K562 (cell line): ENCODE data around the gene PRRT2. TPM values are rescaled to one million over a fixed set of nuclear protein-coding genes. Genes with fewer than 3 reads are reported as not detected.
"Not testable (repeated sequence)": the region's sequence is repeated elsewhere in the genome, so short reads cannot be mapped to it uniquely, and the experiment has no call there.

Experiments
- ATAC-seq: fragments of 200-7000 bp; cut with Tn5 transposase; 3 replicates; pipeline ENCODE4 v1.9.1; 2020; ENCODE audit warnings: moderate library complexity
- BruUV-seq: library from RNA; stranded (reverse); fragments of 400-500 nt; replicated peaks from 2 replicates; lab custom pipeline; 2021; lab: Mats Ljungman, UMichigan
- CTCF ChIA-PET: fragments of 300-600 bp; formaldehyde crosslinking; extraction: SDS; loops from one replicate; lab custom pipeline; 2021; ENCODE audit warnings: low intra/inter-chr PET ratio; lab: Yijun Ruan, JAX
- POLR2A ChIA-PET: fragments of 300-600, 350-650 bp; sonication (Branson Sonifier 250); formaldehyde crosslinking; extraction: SDS; loops from one replicate; lab custom pipeline; 2021; ENCODE audit warnings: antibody characterized with exemption, inconsistent platforms; lab: Yijun Ruan, JAX
- DNase-seq, 4 experiments: peaks; one replicate each; pipeline versions ENCODE4 v3.0.0 to v3.0.0-alpha.2; 2011 to 2018; ENCODE audit warnings: low spot score in 3 of 4, mixed read lengths in 3 of 4; ENCODE audit errors: extremely low read depth in 1 of 4
- FAIRE-seq: peaks from 2 replicates; lab custom pipeline; 2011; peaks lifted over from hg19 to GRCh38; lab: Jason Lieb, UNC
- H2AFZ ChIP-seq: 2 replicates; pipeline ENCODE4 v1.6.0; 2011; ENCODE audit warnings: low read depth, low read length, control low read depth, inconsistent platforms
- H3K27ac ChIP-seq: fragments of 200-600 bp; 3 replicates; pipeline ENCODE4 v1.8.0; 2011; ENCODE audit warnings: low read depth, mild to moderate bottlenecking, control low read depth, inconsistent platforms, low read length, moderate library complexity, mixed read lengths; ENCODE audit errors: extremely low read depth
- H3K27me3 ChIP-seq, 2 experiments: fragments of 300-600 bp in 1 of 2; 2 replicates in 1 of 2; 3 replicates in 1 of 2; pipeline versions ENCODE4 v1.6.0 to v1.8.0; 2011; ENCODE audit warnings: inconsistent platforms in 2 of 2, low read length in 2 of 2, mild to moderate bottlenecking in 1 of 2, mixed read lengths in 1 of 2, moderate library complexity in 1 of 2; ENCODE audit not compliant: control insufficient read depth in 2 of 2, insufficient read depth in 2 of 2
- H3K36me3 ChIP-seq: fragments of 300-600 bp; 3 replicates; pipeline ENCODE4 v1.8.0; 2011; ENCODE audit warnings: mild to moderate bottlenecking, low read length, inconsistent platforms; ENCODE audit not compliant: control insufficient read depth, insufficient read depth
- H3K4me1 ChIP-seq, 2 experiments: fragments of 200-600 bp in 1 of 2; replicated peaks in 1 of 2; 2 replicates in 1 of 2; 3 replicates in 1 of 2; pipeline versions ENCODE4 v1.5.1 to v1.8.0; 2011; ENCODE audit warnings: inconsistent platforms in 2 of 2, low read length in 2 of 2, mild to moderate bottlenecking in 1 of 2, mixed read lengths in 1 of 2, moderate library complexity in 1 of 2; ENCODE audit not compliant: control insufficient read depth in 2 of 2, insufficient read depth in 2 of 2
- H3K4me2 ChIP-seq: 2 replicates; pipeline ENCODE4 v1.6.1; 2011; ENCODE audit warnings: low read length, control low read depth, inconsistent platforms, mixed read lengths; ENCODE audit not compliant: insufficient read depth
- H3K4me3 ChIP-seq: fragments of 200-600 bp; sonication (generic), shearing (Covaris generic); 2 replicates; pipeline ENCODE4 v1.5.1; 2016; ENCODE audit warnings: control low read depth, inconsistent platforms
- H3K79me2 ChIP-seq: fragments of 200-600 bp; 3 replicates; pipeline ENCODE4 v1.8.0; 2011; ENCODE audit warnings: low read length, inconsistent platforms; ENCODE audit not compliant: control insufficient read depth, insufficient read depth
- H3K9ac ChIP-seq, 2 experiments: 2 replicates each; pipeline versions ENCODE4 v1.6.0 to v1.6.1; 2011; ENCODE audit warnings: low read depth in 2 of 2, low read length in 2 of 2, control low read depth in 1 of 2, inconsistent platforms in 1 of 2, mild to moderate bottlenecking in 1 of 2, mixed read lengths in 1 of 2; ENCODE audit not compliant: insufficient read depth in 1 of 2
- H3K9me1 ChIP-seq: one replicate; pipeline ENCODE4 v1.6.0; 2011; ENCODE audit warnings: inconsistent platforms, mild to moderate bottlenecking, low read length, moderate library complexity; ENCODE audit not compliant: control insufficient read depth, insufficient read depth
- H3K9me3 ChIP-seq: replicated peaks from 2 replicates; pipeline ENCODE4 v1.5.1; 2011; ENCODE audit warnings: low read depth, low read length, inconsistent platforms; ENCODE audit not compliant: control insufficient read depth, insufficient read depth
- H4K20me1 ChIP-seq: replicated peaks from 2 replicates; pipeline ENCODE4 v1.6.1; 2011; ENCODE audit warnings: low read length, inconsistent platforms, mixed read lengths; ENCODE audit not compliant: control insufficient read depth, insufficient read depth
- BCL6 ChIP-seq: fragments of 250-450 bp; sonication (Bioruptor Pico); IDR thresholded peaks from 2 replicates; pipeline ENCODE4 v1.4.0; 2020
- CBFA2T3 ChIP-seq: fragments of 450-650 bp; IDR thresholded peaks from 2 replicates; pipeline ENCODE4 v1.6.1; 2017
- DDX20 ChIP-seq: fragments of 450-650 bp; IDR thresholded peaks from 2 replicates; pipeline ENCODE4 v1.6.1; 2016; ENCODE audit warnings: missing genetic modification characterization, low read depth, mild to moderate bottlenecking, missing compliant biosample characterization, moderate library complexity
- ELF4 ChIP-seq: fragments of 450-650 bp; formaldehyde crosslinking; IDR thresholded peaks from 2 replicates; pipeline ENCODE4 v1.4.0; 2022; ENCODE audit warnings: missing genetic modification characterization
- GTF2A2 ChIP-seq: IDR thresholded peaks from 2 replicates; pipeline ENCODE4 v1.6.1; 2016; ENCODE audit warnings: mild to moderate bottlenecking, missing genetic modification characterization, missing compliant biosample characterization
- OTX1 ChIP-seq: fragments of 450-650 bp; formaldehyde crosslinking; IDR thresholded peaks from 2 replicates; pipeline ENCODE4 v1.4.0; 2022; ENCODE audit warnings: mild to moderate bottlenecking
- PHF21A ChIP-seq: fragments of 450-650 bp; IDR thresholded peaks from 2 replicates; pipeline ENCODE4 v1.6.1; 2017; ENCODE audit warnings: low read depth, borderline replicate concordance
- PTRF ChIP-seq: fragments of 450-650 bp; IDR thresholded peaks from 2 replicates; pipeline ENCODE4 v1.6.1; 2016; ENCODE audit warnings: mild to moderate bottlenecking, missing genetic modification characterization, missing compliant biosample characterization
- PYGO2 ChIP-seq: fragments of 450-650 bp; IDR thresholded peaks from 2 replicates; pipeline ENCODE4 v1.6.1; 2016; ENCODE audit warnings: mild to moderate bottlenecking, missing genetic modification characterization, moderate library complexity, missing compliant biosample characterization
- SMARCA4 ChIP-seq: fragments of 450-650 bp; IDR thresholded peaks from 2 replicates; pipeline ENCODE4 v1.6.1; 2016
- SOX6 ChIP-seq: fragments of 450-650 bp; IDR thresholded peaks from 2 replicates; pipeline ENCODE4 v1.6.1; 2014; ENCODE audit warnings: mild to moderate bottlenecking
- STAT5B ChIP-seq: fragments of 250-450 bp; sonication (Bioruptor Pico); IDR thresholded peaks from 2 replicates; pipeline ENCODE4 v1.8.0; 2021; ENCODE audit warnings: mild to moderate bottlenecking, inconsistent platforms
- TCFL5 ChIP-seq: fragments of 250-450 bp; sonication (Bioruptor Pico); conservative IDR thresholded peaks from 2 replicates; pipeline ENCODE4 v1.6.1; 2021; ENCODE audit warnings: mild to moderate bottlenecking, moderate library complexity, matching md5 sums
- ZNF3 ChIP-seq: fragments of 250-450 bp; sonication (Bioruptor Pico); IDR thresholded peaks from 2 replicates; pipeline ENCODE4 v1.5.0; 2021; ENCODE audit warnings: mild to moderate bottlenecking, moderate library complexity
- ZNF324 ChIP-seq: fragments of 250-450 bp; sonication (Bioruptor Pico); IDR thresholded peaks from 2 replicates; pipeline ENCODE4 v1.4.0; 2020; ENCODE audit warnings: mild to moderate bottlenecking
- ZNF584 ChIP-seq: fragments of 200-800 bp; sonication (Bioruptor generic); IDR thresholded peaks from 2 replicates; pipeline ENCODE4 v1.6.1; 2016; ENCODE audit warnings: low read depth, mild to moderate bottlenecking, missing genetic modification characterization, missing compliant biosample characterization
- ZNF668 ChIP-seq: fragments of 250-450 bp; sonication (Bioruptor Pico); IDR thresholded peaks from 2 replicates; pipeline ENCODE4 v1.8.0; 2022; ENCODE audit warnings: mild to moderate bottlenecking, inconsistent platforms
- ZNF766 ChIP-seq: fragments of 200-800 bp; sonication (Bioruptor generic); conservative IDR thresholded peaks from 2 replicates; pipeline ENCODE4 v1.6.1; 2016; ENCODE audit warnings: missing genetic modification characterization, missing compliant biosample characterization
- WGBS: fragments of 100-300 bp; shearing (Covaris generic); methylation state at CpG from one replicate; pipeline ENCODE4 v1.1.6; 2016; ENCODE audit warnings: low coverage, mixed read lengths; ENCODE audit not compliant: insufficient coverage; ENCODE audit errors: missing lambda C conversion rate; 5-methylcytosine and 5-hydroxymethylcytosine counted together
- in situ Hi-C: fragments of 300-500 bp; cut with MboI; formaldehyde crosslinking; loops from 4 replicates; pipeline ENCODE4 v1.15.0; 2018; ENCODE audit warnings: inconsistent platforms, mixed read lengths
- intact Hi-C: fragments of 100-400 bp; cut with micrococcal nuclease; formaldehyde crosslinking; loops from 2 replicates; pipeline ENCODE4 v1.14.2; 2022
- polyA plus RNA-seq, 8 experiments: library from polyadenylated mRNA; depleted of rRNA in 4 of 8; stranded (reverse) in 5 of 8; unstranded in 3 of 8; fragments of >200 nt; fragmentation: Nextera tagmentation in 2 of 8; fragmentation: Illumina TruSeq in 1 of 8; extraction: Ambion mirVana in 2 of 8; extraction: Trizol in 1 of 8; gene quantifications; 2 replicates each; pipeline versions ENCODE4 v1.2.1 to v1.2.3, GENCODE V29; 2011 to 2014; ENCODE audit warnings: inconsistent platforms in 1 of 8, missing spikeins in 1 of 8
- total RNA-seq, 7 experiments: library from RNA; depleted of rRNA in 6 of 7; stranded (reverse); fragments of >200 nt in 6 of 7; fragmentation: Illumina TruSeq in 2 of 7; extraction: Trizol in 2 of 7; gene quantifications; 2 replicates each; pipeline versions ENCODE4 v1.2.1 to v1.2.3, GENCODE V29; 2011 to 2021; ENCODE audit warnings: low replicate concordance in 1 of 7
- TF ChIP-seq, protein P1 (sequence below): fragments of 200-800 bp; sonication (Bioruptor generic); IDR thresholded peaks from 2 replicates; pipeline ENCODE4 v1.6.1; 2016; ENCODE audit warnings: missing genetic modification characterization, missing compliant biosample characterization

The PRRT2 gene
- total and polyA plus RNA-seq, 9 of the 15 experiments (the other 6 are each of a cell fraction or from before 2014, with no cell fraction given) = 0.11 to 1.0 (median 0.42) TPM; not detected in 2

DNA sequence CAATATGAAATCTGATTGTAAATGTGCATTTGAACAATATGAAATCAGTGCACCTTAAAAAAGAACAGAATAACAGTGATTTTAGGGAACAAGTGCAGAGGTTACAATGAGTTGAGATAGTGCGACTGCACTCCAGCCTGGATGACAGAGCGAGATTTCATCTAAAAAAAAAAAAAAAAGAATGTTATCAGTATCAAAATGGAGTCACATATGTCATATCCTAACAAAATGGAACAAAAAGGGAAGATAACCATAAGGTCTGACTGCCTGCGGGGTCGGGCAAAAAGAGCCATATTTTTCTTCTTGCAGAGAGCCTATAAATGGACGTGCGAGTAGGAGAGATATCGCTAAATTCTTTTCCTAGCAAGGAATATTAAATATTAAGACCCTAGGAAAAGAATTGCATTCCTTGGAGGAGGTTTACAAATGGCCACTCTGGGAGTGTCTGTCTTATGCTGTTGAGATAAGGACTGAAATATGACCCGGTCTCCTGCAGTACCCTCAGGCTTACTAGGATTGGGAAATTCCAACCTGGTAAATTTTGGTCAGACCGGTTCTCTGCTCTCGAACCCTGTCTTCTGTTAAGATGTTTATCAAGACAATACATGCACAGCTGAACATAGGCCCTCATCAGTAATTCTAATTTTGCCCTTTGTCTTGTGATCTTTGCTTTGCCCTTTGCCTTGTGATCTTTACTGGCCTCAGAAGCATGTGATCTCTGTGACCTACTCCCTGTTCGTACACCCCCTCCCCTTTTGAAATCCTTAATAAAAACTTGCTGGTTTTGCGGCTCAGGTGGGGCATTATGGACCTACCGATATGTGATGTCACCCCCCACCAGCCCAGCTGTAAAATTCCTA lies 28.7 kb upstream of the PRRT2 start:
- H2AFZ ChIP-seq = 0 out of 2 replicates have a peak overlapping the region, but pooled peaks have one; percentile 56
- H3K9ac ChIP-seq, H3K4me3 ChIP-seq, H4K20me1 ChIP-seq, H3K9me1 ChIP-seq, H3K9me3 ChIP-seq, H3K36me3 ChIP-seq, ATAC-seq, H3K4me1 ChIP-seq, BruUV-seq, H3K27ac ChIP-seq, H3K4me2 ChIP-seq, H3K79me2 ChIP-seq, in situ Hi-C loops: not testable (repeated sequence)
- 5% methylated on average over 12 of the region's 13 CpGs for WGBS
- FAIRE-seq (peak; percentile 61), DNase-seq (peak in 1 of 4 experiments; percentile 34)
- intact Hi-C loops = loop anchor here (10.0 kb wide), 1 partner anchor 79 kb away; no protein-coding TSS in a partner anchor
- POLR2A ChIA-PET = interaction anchor here (2.3 kb wide), 1 partner anchor 9 kb away, joined by 10 read pairs; no protein-coding TSS in a partner anchor
- peaks cover 23 to 27% of the 10 kb centered on the region in 2 experiments for H3K27me3 ChIP-seq
- CTCF ChIA-PET = interaction anchor here (0.6 kb wide), 1 partner anchor 27 kb away, joined by 3 read pairs; no protein-coding TSS in a partner anchor
- TF ChIP-seq ZNF324 (CRISPR knock-in tag) (peak; percentile 42; the same call in 1 of the 2 replicates), ZNF766 (CRISPR knock-in tag) (peak; percentile 95), ZNF3 (peak; percentile 25; the same call in 1 of the 2 replicates), SMARCA4 (peak; percentile 43; the same call in 1 of the 2 replicates), SOX6 (peak; percentile 77), ZNF584 (CRISPR knock-in tag) (peak; percentile 81), GTF2A2 (tag) (peak; percentile 85), OTX1 (CRISPR knock-in tag) (peak; percentile 93; the same call in 1 of the 2 replicates), ELF4 (CRISPR knock-in tag) (0 out of 2 replicates have a peak, but pooled peaks have one; percentile 32), PTRF (tag) (peak; percentile 97), PHF21A (peak; percentile 86; the same call in 1 of the 2 replicates), BCL6 (CRISPR knock-in tag) (peak; percentile 88), STAT5B (0 out of 2 replicates have a peak, but pooled peaks have one; percentile 43), PYGO2 (tag) (peak; percentile 97), TCFL5 (peak; percentile 83), DDX20 (peak; percentile 98), ZNF668 (peak; percentile 92), CBFA2T3 (peak; percentile 75)
- TF ChIP-seq, protein P1, sequence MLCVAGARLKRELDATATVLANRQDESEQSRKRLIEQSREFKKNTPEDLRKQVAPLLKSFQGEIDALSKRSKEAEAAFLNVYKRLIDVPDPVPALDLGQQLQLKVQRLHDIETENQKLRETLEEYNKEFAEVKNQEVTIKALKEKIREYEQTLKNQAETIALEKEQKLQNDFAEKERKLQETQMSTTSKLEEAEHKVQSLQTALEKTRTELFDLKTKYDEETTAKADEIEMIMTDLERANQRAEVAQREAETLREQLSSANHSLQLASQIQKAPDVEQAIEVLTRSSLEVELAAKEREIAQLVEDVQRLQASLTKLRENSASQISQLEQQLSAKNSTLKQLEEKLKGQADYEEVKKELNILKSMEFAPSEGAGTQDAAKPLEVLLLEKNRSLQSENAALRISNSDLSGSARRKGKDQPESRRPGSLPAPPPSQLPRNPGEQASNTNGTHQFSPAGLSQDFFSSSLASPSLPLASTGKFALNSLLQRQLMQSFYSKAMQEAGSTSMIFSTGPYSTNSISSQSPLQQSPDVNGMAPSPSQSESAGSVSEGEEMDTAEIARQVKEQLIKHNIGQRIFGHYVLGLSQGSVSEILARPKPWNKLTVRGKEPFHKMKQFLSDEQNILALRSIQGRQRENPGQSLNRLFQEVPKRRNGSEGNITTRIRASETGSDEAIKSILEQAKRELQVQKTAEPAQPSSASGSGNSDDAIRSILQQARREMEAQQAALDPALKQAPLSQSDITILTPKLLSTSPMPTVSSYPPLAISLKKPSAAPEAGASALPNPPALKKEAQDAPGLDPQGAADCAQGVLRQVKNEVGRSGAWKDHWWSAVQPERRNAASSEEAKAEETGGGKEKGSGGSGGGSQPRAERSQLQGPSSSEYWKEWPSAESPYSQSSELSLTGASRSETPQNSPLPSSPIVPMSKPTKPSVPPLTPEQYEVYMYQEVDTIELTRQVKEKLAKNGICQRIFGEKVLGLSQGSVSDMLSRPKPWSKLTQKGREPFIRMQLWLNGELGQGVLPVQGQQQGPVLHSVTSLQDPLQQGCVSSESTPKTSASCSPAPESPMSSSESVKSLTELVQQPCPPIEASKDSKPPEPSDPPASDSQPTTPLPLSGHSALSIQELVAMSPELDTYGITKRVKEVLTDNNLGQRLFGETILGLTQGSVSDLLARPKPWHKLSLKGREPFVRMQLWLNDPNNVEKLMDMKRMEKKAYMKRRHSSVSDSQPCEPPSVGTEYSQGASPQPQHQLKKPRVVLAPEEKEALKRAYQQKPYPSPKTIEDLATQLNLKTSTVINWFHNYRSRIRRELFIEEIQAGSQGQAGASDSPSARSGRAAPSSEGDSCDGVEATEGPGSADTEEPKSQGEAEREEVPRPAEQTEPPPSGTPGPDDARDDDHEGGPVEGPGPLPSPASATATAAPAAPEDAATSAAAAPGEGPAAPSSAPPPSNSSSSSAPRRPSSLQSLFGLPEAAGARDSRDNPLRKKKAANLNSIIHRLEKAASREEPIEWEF (CRISPR knock-in tag) = peak; percentile 87
